GM12878 (cell line): ENCODE data around the gene LRRC41. TPM values are rescaled to one million over a fixed set of nuclear protein-coding genes. Genes with fewer than 3 reads are reported as not detected.

ENCODE experiments used
- BCLAF1 ChIP-seq: fragments of 450-650 bp; IDR thresholded peaks from 2 replicates; pipeline ENCODE4 v1.6.1; 2017; ENCODE audit warnings: antibody characterized with exemption, mild to moderate bottlenecking, moderate library complexity
- CEBPB ChIP-seq, 2 experiments: fragments of 150-350 bp in 1 of 2; IDR thresholded peaks; 2 replicates each; pipeline ENCODE4 v1.6.1; 2012 to 2014; ENCODE audit warnings: low read depth in 2 of 2, low read length in 2 of 2, borderline replicate concordance in 1 of 2, inconsistent platforms in 1 of 2
- CTCF ChIP-seq, 3 experiments: IDR thresholded peaks in 2 of 3; conservative IDR thresholded peaks in 1 of 3; 2 replicates each; pipeline ENCODE4 v1.5.1; 2011; ENCODE audit warnings: low read depth in 3 of 3, low read length in 3 of 3, mild to moderate bottlenecking in 3 of 3, control low read depth in 2 of 3, moderate library complexity in 2 of 3, inconsistent platforms in 1 of 3, mixed read lengths in 1 of 3; ENCODE audit not compliant: control insufficient read depth in 2 of 3, insufficient read depth in 1 of 3; ENCODE audit errors: extremely low read depth in 1 of 3
- E2F4 ChIP-seq: IDR thresholded peaks from 2 replicates; pipeline ENCODE4 v1.6.1; 2012; ENCODE audit warnings: low read depth, low read length, improper control_type of control experiment
- ETV6 ChIP-seq, 2 experiments: fragments of 450-650 bp in 1 of 2; IDR thresholded peaks in 1 of 2; conservative IDR thresholded peaks in 1 of 2; 2 replicates each; pipeline ENCODE4 v1.6.1; 2014; ENCODE audit warnings: antibody characterized with exemption in 1 of 2, borderline replicate concordance in 1 of 2, low read depth in 1 of 2, mild to moderate bottlenecking in 1 of 2, moderate library complexity in 1 of 2
- FOXK2 ChIP-seq: fragments of 450-650 bp; IDR thresholded peaks from 2 replicates; pipeline ENCODE4 v1.6.1; 2017; ENCODE audit warnings: mild to moderate bottlenecking, moderate library complexity
- HDAC6 ChIP-seq: fragments of 200-600 bp; sonication (generic); IDR thresholded peaks from one replicate; pipeline ENCODE4 v1.8.0; 2017; ENCODE audit warnings: antibody characterized with exemption; ENCODE audit not compliant: unreplicated experiment
- IKZF1 ChIP-seq: fragments of 450-650 bp; conservative IDR thresholded peaks from 2 replicates; pipeline ENCODE4 v1.6.1; 2017; ENCODE audit warnings: antibody characterized with exemption, mild to moderate bottlenecking
- IRF5 ChIP-seq: fragments of 450-650 bp; IDR thresholded peaks from 2 replicates; pipeline ENCODE4 v1.6.1; 2017; ENCODE audit warnings: borderline replicate concordance
- KAT2A ChIP-seq: conservative IDR thresholded peaks from 2 replicates; pipeline ENCODE4 v1.6.1; 2011; ENCODE audit warnings: low read depth, low read length; ENCODE audit not compliant: control insufficient read depth
- MLLT1 ChIP-seq: fragments of 450-650 bp; IDR thresholded peaks from 2 replicates; pipeline ENCODE4 v1.6.1; 2016; ENCODE audit warnings: mild to moderate bottlenecking
- NFYA ChIP-seq: IDR thresholded peaks from 2 replicates; pipeline ENCODE4 v1.6.1; 2011; ENCODE audit warnings: low read depth, mild to moderate bottlenecking, low read length, improper control_type of control experiment, borderline replicate concordance
- NRF1 ChIP-seq: conservative IDR thresholded peaks from 2 replicates; pipeline ENCODE4 v1.6.1; 2011; ENCODE audit warnings: mild to moderate bottlenecking, low read depth, low read length, improper control_type of control experiment
- PBX3 ChIP-seq: IDR thresholded peaks from 2 replicates; pipeline ENCODE4 v1.6.1; 2011; ENCODE audit warnings: mild to moderate bottlenecking, low read depth, low read length, moderate library complexity; ENCODE audit not compliant: insufficient replicate concordance
- SMARCA5 ChIP-seq: fragments of 450-650 bp; IDR thresholded peaks from 2 replicates; pipeline ENCODE4 v1.6.1; 2017; ENCODE audit warnings: mild to moderate bottlenecking
- TBL1XR1 ChIP-seq: IDR thresholded peaks from 2 replicates; pipeline ENCODE4 v1.6.1; 2012; ENCODE audit warnings: low read depth, low read length, improper control_type of control experiment
- TCF7 ChIP-seq: IDR thresholded peaks from 2 replicates; pipeline ENCODE4 v1.6.1; 2014; ENCODE audit warnings: antibody characterized with exemption, borderline replicate concordance
- polyA plus RNA-seq, 11 experiments: library from polyadenylated mRNA; depleted of rRNA in 4 of 11; unstranded in 6 of 11; stranded (reverse) in 5 of 11; fragments of >200 nt; fragmentation: Nextera tagmentation in 4 of 11; fragmentation: Illumina TruSeq in 1 of 11; extraction: Ambion mirVana in 4 of 11; extraction: Trizol in 1 of 11; gene quantifications; 1 replicate in 1 of 11; 2 replicates in 10 of 11; pipeline versions ENCODE4 v1.2.1 to v1.2.3, GENCODE V29; 2011 to 2016; ENCODE audit warnings: inconsistent platforms in 2 of 11, missing spikeins in 2 of 11, low read depth in 1 of 11
- total RNA-seq, 4 experiments: library from RNA; depleted of rRNA in 3 of 4; stranded (reverse); fragments of >200 nt in 3 of 4; fragmentation: Illumina TruSeq in 1 of 4; extraction: Trizol in 1 of 4; gene quantifications; 2 replicates each; pipeline versions ENCODE4 v1.2.1 to v1.2.3, GENCODE V29; 2013 to 2021

The LRRC41 gene
- total and polyA plus RNA-seq, 10 of the 15 experiments (the other 5 are each of a cell fraction or from before 2014, with no cell fraction given) = 12.0 to 79.9 (median 48.5) TPM

- TF ChIP-seq BCLAF1 = no peak
- peak; percentile 54 for TF ChIP-seq PBX3
- 0 out of 2 replicates have a peak, but pooled peaks have one; percentile 17 for TF ChIP-seq TBL1XR1
- no peak for TF ChIP-seq CEBPB (IDR thresholded peaks at IDR 0.05; ENCODE audit: borderline replicate concordance in 1 of 2, low read depth in 2 of 2, low read length in 2 of 2)
- TF ChIP-seq SMARCA5 = peak; percentile 91
- no peak for TF ChIP-seq HDAC6
- TF ChIP-seq NRF1 = no peak
- peak; percentile 55 for TF ChIP-seq MLLT1
- no peak for TF ChIP-seq KAT2A
- TF ChIP-seq IRF5 = no peak
- no peak for TF ChIP-seq NFYA
- no peak for TF ChIP-seq TCF7
- TF ChIP-seq CTCF (IDR thresholded peaks at IDR 0.05 in 2 of 3, conservative IDR thresholded peaks at IDR 0.05 in 1 of 3; ENCODE audit: control insufficient read depth in 2 of 3, extremely low read depth in 1 of 3, insufficient read depth in 1 of 3, low read depth in 3 of 3, low read length in 3 of 3) = peak; percentile 46 to 74 (median 61); a peak in 5 of 6 replicates
- TF ChIP-seq IKZF1 = peak; percentile 51
- TF ChIP-seq ETV6 (conservative IDR thresholded peaks at IDR 0.05 in 1 of 2, IDR thresholded peaks at IDR 0.05 in 1 of 2; ENCODE audit: borderline replicate concordance in 1 of 2, low read depth in 1 of 2) = 0 out of 4 replicates have a peak, but pooled peaks of 1 of the 2 experiments have one; percentile 23
- no peak for TF ChIP-seq FOXK2
- TF ChIP-seq E2F4 = no peak
These were observed 1.4 kb downstream of the LRRC41 start (continued) for GRCh38 chr1:46301808-46302640.
